ENCODE results near the gene USP1.

- TF ChIP-seq, protein P1, sequence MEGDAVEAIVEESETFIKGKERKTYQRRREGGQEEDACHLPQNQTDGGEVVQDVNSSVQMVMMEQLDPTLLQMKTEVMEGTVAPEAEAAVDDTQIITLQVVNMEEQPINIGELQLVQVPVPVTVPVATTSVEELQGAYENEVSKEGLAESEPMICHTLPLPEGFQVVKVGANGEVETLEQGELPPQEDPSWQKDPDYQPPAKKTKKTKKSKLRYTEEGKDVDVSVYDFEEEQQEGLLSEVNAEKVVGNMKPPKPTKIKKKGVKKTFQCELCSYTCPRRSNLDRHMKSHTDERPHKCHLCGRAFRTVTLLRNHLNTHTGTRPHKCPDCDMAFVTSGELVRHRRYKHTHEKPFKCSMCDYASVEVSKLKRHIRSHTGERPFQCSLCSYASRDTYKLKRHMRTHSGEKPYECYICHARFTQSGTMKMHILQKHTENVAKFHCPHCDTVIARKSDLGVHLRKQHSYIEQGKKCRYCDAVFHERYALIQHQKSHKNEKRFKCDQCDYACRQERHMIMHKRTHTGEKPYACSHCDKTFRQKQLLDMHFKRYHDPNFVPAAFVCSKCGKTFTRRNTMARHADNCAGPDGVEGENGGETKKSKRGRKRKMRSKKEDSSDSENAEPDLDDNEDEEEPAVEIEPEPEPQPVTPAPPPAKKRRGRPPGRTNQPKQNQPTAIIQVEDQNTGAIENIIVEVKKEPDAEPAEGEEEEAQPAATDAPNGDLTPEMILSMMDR (IDR thresholded peaks at IDR 0.05) = no peak
- TF ChIP-seq POLR2AphosphoS5 (IDR thresholded peaks at IDR 0.05) = no peak
- no peak for TF ChIP-seq POLR2A (IDR thresholded peaks at IDR 0.05)
- TF ChIP-seq EP300 (IDR thresholded peaks at IDR 0.05) = no peak
Measured at GRCh38 chr1:62476525-62477219, 39.8 kb downstream of the USP1 start.
